Skeletal muscle tissue (tissue), 4 donors: Measurements from ENCODE around the gene GPR171. TPM values are rescaled to one million over a fixed set of nuclear protein-coding genes. Genes with fewer than 3 reads are reported as not detected.
"Not testable (repeated sequence)": the region's sequence is repeated elsewhere in the genome, so short reads cannot be mapped to it uniquely, and the experiment has no call there.

Experiments used
- H3K27ac ChIP-seq: one replicate; pipeline ENCODE4 v1.7.0; 2013; ENCODE audit warnings: mild to moderate bottlenecking, low read depth, low read length, inconsistent platforms
- H3K27me3 ChIP-seq, 3 donors: one replicate each; pipeline ENCODE4 v1.7.0; 2013; ENCODE audit warnings: low read length in 3 of 3; ENCODE audit not compliant: control insufficient read depth in 3 of 3, insufficient read depth in 3 of 3
- H3K36me3 ChIP-seq, 3 donors: one replicate each; pipeline ENCODE4 v1.7.0; 2013; ENCODE audit warnings: low read length in 3 of 3; ENCODE audit not compliant: control insufficient read depth in 3 of 3, insufficient read depth in 3 of 3
- H3K4me1 ChIP-seq, 3 donors: one replicate each; pipeline ENCODE4 v1.7.0; 2013; ENCODE audit warnings: low read length in 3 of 3, mild to moderate bottlenecking in 3 of 3; ENCODE audit not compliant: control insufficient read depth in 3 of 3, insufficient read depth in 3 of 3
- H3K4me3 ChIP-seq, 3 donors: one replicate each; pipeline ENCODE4 v1.7.0; 2013; ENCODE audit warnings: low read length in 3 of 3
- H3K9ac ChIP-seq, 3 donors: one replicate each; pipeline ENCODE4 v1.7.0; 2013; ENCODE audit warnings: low read length in 3 of 3, mild to moderate bottlenecking in 3 of 3, moderate library complexity in 2 of 3, low read depth in 1 of 3
- H3K9me3 ChIP-seq, 3 donors: one replicate each; pipeline ENCODE4 v1.7.0; 2013; ENCODE audit warnings: low read length in 3 of 3; ENCODE audit not compliant: control insufficient read depth in 3 of 3
- total RNA-seq: library from RNA; depleted of rRNA; stranded (reverse); fragments of >200 nt; gene quantifications from one replicate; pipeline ENCODE4 v1.2.3, GENCODE V29; 2014
- donor health status: Osteomylitis.

GPR171 gene
- 1.6 TPM for total RNA-seq

GRCh38 chr3:151203051-151203420 lies at the start of gene GPR171:
TSS of gene GPR171 (minus strand) at chr3:151203216. CDS start at chr3:151199386, 3,830 bp downstream.
- no peaks in the 10 kb centered on the region for H3K4me1 ChIP-seq
- H3K9me3 ChIP-seq = no peaks in the 10 kb centered on the region
- no peaks in the 10 kb centered on the region for H3K36me3 ChIP-seq
- no peaks in the 10 kb centered on the region for H3K27me3 ChIP-seq
- no peak within 1 kb of the TSS for H3K9ac ChIP-seq
- H3K27ac ChIP-seq = no peak within 1 kb of the TSS
- H3K4me3 ChIP-seq = no peak within 1 kb of the TSS

GRCh38 chr3:151248772-151249337 lies 45.8 kb upstream of the GPR171 start:
- Histone ChIP-seq H3K9me3 (no peaks in the 10 kb centered on the region), H3K4me1 (no peaks in the 10 kb centered on the region), H3K4me3 (no peak overlapping the region), H3K36me3 (no peaks in the 10 kb centered on the region), H3K27me3 (no peaks in the 10 kb centered on the region), H3K27ac (no peak overlapping the region), H3K9ac (no peak overlapping the region)

GRCh38 chr3:151242006-151242405 lies 39.0 kb upstream of the GPR171 start:
- not testable (repeated sequence) for H3K4me3 ChIP-seq, H3K9me3 ChIP-seq, H3K27ac ChIP-seq, H3K9ac ChIP-seq, H3K36me3 ChIP-seq, H3K27me3 ChIP-seq, H3K4me1 ChIP-seq

GRCh38 chr3:151236736-151237135 lies 33.7 kb upstream of the GPR171 start:
- H3K4me3 ChIP-seq = no peak overlapping the region
- H3K36me3 ChIP-seq = no peaks in the 10 kb centered on the region
- H3K4me1 ChIP-seq = no peaks in the 10 kb centered on the region
- H3K27me3 ChIP-seq = no peaks in the 10 kb centered on the region
- no peak overlapping the region for H3K27ac ChIP-seq
- no peak overlapping the region for H3K9ac ChIP-seq
- no peaks in the 10 kb centered on the region for H3K9me3 ChIP-seq

GRCh38 chr3:151236316-151236715 lies 33.3 kb upstream of the GPR171 start:
- H3K9me3 ChIP-seq = no peaks in the 10 kb centered on the region
- H3K4me1 ChIP-seq = no peaks in the 10 kb centered on the region
- H3K27me3 ChIP-seq = no peaks in the 10 kb centered on the region
- no peak overlapping the region for H3K4me3 ChIP-seq
- no peak overlapping the region for H3K27ac ChIP-seq
- H3K36me3 ChIP-seq = no peaks in the 10 kb centered on the region
- no peak overlapping the region for H3K9ac ChIP-seq

- Histone ChIP-seq H3K9ac (no peak overlapping the region), H3K27me3 (no peaks in the 10 kb centered on the region), H3K36me3 (no peaks in the 10 kb centered on the region), H3K27ac (no peak overlapping the region), H3K4me3 (no peak overlapping the region), H3K4me1 (no peaks in the 10 kb centered on the region), H3K9me3 (no peaks in the 10 kb centered on the region)
Observed at GRCh38 chr3:151234825-151235224, 31.8 kb upstream of the GPR171 start.

GRCh38 chr3:151232991-151233390 lies 30.0 kb upstream of the GPR171 start:
- no peak overlapping the region for H3K9ac ChIP-seq
- no peak overlapping the region for H3K4me3 ChIP-seq
- no peak overlapping the region for H3K27ac ChIP-seq
- no peaks in the 10 kb centered on the region for H3K27me3 ChIP-seq
- no peaks in the 10 kb centered on the region for H3K36me3 ChIP-seq
- H3K4me1 ChIP-seq = peaks cover 2 to 8% (median 3%) of the 10 kb centered on the region in 3 donors
- H3K9me3 ChIP-seq = no peaks in the 10 kb centered on the region

GRCh38 chr3:151232403-151232802 lies 29.4 kb upstream of the GPR171 start:
- not testable (repeated sequence) for H3K36me3 ChIP-seq

GRCh38 chr3:151230646-151231045 lies 27.6 kb upstream of the GPR171 start:
- no peak overlapping the region for H3K9ac ChIP-seq
- H3K9me3 ChIP-seq = no peaks in the 10 kb centered on the region
- H3K36me3 ChIP-seq = no peaks in the 10 kb centered on the region
- no peaks in the 10 kb centered on the region for H3K27me3 ChIP-seq
- no peak overlapping the region for H3K4me3 ChIP-seq
- no peak overlapping the region for H3K27ac ChIP-seq
- peaks cover 8 to 15% (median 14%) of the 10 kb centered on the region in 3 donors for H3K4me1 ChIP-seq

More at GRCh38 chr3:151232403-151232802, 29.4 kb upstream of the GPR171 start:
- H3K27me3 ChIP-seq, H3K9ac ChIP-seq, H3K9me3 ChIP-seq, H3K27ac ChIP-seq, H3K4me3 ChIP-seq: not testable (repeated sequence)
- peaks cover 6 to 11% (median 7%) of the 10 kb centered on the region in 3 donors for H3K4me1 ChIP-seq

GRCh38 chr3:151228666-151229040 lies 25.6 kb upstream of the GPR171 start:
- H3K4me1 ChIP-seq = peaks cover 8 to 15% (median 14%) of the 10 kb centered on the region in 3 donors
- H3K4me3 ChIP-seq = no peak overlapping the region
- H3K9ac ChIP-seq = no peak overlapping the region
- H3K36me3 ChIP-seq = no peaks in the 10 kb centered on the region
- H3K27me3 ChIP-seq = no peaks in the 10 kb centered on the region
- H3K9me3 ChIP-seq = no peaks in the 10 kb centered on the region
- H3K27ac ChIP-seq = peak overlapping the region; percentile 17
